ENCODE data around the gene PRR18. TPM values are rescaled to one million over a fixed set of nuclear protein-coding genes. Genes with fewer than 3 reads are reported as not detected.

The PRR18 gene
- total and polyA plus RNA-seq, 2 of the 13 experiments (the other 11 are each of a cell fraction or from before 2014, with no cell fraction given), result 0.04 TPM

DNA sequence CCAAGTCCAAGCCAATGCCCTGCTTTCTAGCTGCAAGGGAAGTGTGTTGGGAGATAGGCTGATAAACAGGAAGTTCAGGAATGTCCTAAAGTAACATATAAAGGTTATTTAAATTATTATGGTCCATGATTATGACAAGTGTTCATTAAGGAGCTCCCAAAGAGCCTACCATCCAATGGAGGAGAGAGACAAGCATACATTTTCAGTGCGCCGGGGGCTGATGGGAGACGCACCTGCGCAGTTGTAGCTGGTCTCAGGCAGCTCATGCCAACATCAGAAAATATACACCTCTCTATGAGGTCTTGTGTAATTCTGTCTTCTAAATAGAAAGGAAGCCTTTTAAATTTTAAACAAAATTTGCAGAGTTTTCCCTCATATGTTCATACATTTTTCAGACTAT lies 46.8 kb upstream of the PRR18 start:
- CTCF ChIA-PET (ENCODE audit: low intra/inter-chr PET ratio, low total read pairs), result no interaction called here
- Histone ChIP-seq H4K20me1 (ENCODE audit: insufficient read depth, low read length) (no peaks in the 10 kb centered on the region), H3K9me3 (ENCODE audit: low read length) (peaks cover 4% of the 10 kb centered on the region; the same call in 1 of the 2 replicates), H3K4me2 (ENCODE audit: low read depth, low read length) (no peak overlapping the region), H3K27me3 (ENCODE audit: control insufficient read depth in 1 of 2, insufficient read depth in 2 of 2, low read length in 2 of 2) (no peaks in the 10 kb centered on the region), H3K79me2 (ENCODE audit: insufficient read depth, low read length) (no peaks in the 10 kb centered on the region), H2AFZ (ENCODE audit: low read length) (no peak overlapping the region), H3K27ac (ENCODE audit: extremely low read length, insufficient read depth, low read length) (no peak overlapping the region), H3K4me3 (replicated peaks in 1 of 3; ENCODE audit: insufficient read depth in 1 of 3, low read depth in 2 of 3, low read length in 3 of 3) (no peak overlapping the region), H3K36me3 (replicated peaks in 1 of 2; ENCODE audit: control insufficient read depth in 1 of 2, insufficient read depth in 2 of 2, low read length in 2 of 2) (no peaks in the 10 kb centered on the region), H3K4me1 (ENCODE audit: insufficient read depth, low read length) (peaks cover 53% of the 10 kb centered on the region), H3K9ac (ENCODE audit: insufficient read depth, low read depth, low read length) (no peak overlapping the region)
- no peak for TF ChIP-seq SIN3A (IDR thresholded peaks at IDR 0.05; ENCODE audit: borderline replicate concordance, low read depth, low read length)
- TF ChIP-seq MYC (CRISPR knock-in tag; IDR thresholded peaks at IDR 0.05; ENCODE audit: borderline replicate concordance), result no peak
- no peak for TF ChIP-seq ARNT (IDR thresholded peaks at IDR 0.05)
- TF ChIP-seq ZNF274 (CRISPR knock-in tag; IDR thresholded peaks at IDR 0.05), result no peak
- TF ChIP-seq, protein P1, sequence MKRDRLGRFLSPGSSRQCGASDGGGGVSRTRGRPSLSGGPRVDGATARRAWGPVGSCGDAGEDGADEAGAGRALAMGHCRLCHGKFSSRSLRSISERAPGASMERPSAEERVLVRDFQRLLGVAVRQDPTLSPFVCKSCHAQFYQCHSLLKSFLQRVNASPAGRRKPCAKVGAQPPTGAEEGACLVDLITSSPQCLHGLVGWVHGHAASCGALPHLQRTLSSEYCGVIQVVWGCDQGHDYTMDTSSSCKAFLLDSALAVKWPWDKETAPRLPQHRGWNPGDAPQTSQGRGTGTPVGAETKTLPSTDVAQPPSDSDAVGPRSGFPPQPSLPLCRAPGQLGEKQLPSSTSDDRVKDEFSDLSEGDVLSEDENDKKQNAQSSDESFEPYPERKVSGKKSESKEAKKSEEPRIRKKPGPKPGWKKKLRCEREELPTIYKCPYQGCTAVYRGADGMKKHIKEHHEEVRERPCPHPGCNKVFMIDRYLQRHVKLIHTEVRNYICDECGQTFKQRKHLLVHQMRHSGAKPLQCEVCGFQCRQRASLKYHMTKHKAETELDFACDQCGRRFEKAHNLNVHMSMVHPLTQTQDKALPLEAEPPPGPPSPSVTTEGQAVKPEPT (CRISPR knock-in tag; IDR thresholded peaks at IDR 0.05; ENCODE audit: low read depth), result no peak
- no peak for TF ChIP-seq IRF2 (CRISPR knock-in tag; IDR thresholded peaks at IDR 0.05)
- no peak for TF ChIP-seq ZNF629 (CRISPR knock-in tag; conservative IDR thresholded peaks at IDR 0.05)
- no peak for TF ChIP-seq ZNF20 (CRISPR knock-in tag; IDR thresholded peaks at IDR 0.05)
- TF ChIP-seq NFIB (CRISPR knock-in tag; IDR thresholded peaks at IDR 0.05; ENCODE audit: borderline replicate concordance), result no peak
- TF ChIP-seq, protein P2, sequence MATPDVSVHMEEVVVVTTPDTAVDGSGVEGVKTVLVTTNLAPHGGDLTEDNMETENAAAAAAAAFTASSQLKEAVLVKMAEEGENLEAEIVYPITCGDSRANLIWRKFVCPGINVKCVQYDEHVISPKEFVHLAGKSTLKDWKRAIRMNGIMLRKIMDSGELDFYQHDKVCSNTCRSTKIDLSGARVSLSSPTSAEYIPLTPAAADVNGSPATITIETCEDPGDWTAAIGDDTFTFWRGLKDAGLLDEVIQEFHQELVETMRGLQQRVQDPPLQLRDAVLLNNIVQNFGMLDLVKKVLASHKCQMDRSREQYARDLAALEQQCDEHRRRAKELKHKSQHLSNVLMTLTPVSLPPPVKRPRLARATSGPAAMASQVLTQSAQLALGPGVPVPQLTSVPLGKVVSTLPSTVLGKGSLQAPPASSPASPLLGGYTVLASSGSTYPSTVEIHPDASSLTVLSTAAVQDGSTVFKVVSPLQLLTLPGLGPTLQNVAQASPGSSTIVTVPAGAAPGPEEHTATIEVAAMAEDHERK (CRISPR knock-in tag; IDR thresholded peaks at IDR 0.05; ENCODE audit: low read depth), result no peak
- POLR2A ChIA-PET, result no interaction called here
- in situ Hi-C loops (cut with HindIII; ENCODE audit: extremely low pct_ligation_motif_present, low pct_unique_long_range_greater_than_20kb), result no loop called here
- DNase-seq (ENCODE audit: low spot score) (no peak), FAIRE-seq (no peak), ATAC-seq (no peak)
- intact Hi-C loops (cut with micrococcal nuclease; ENCODE audit: unreplicated experiment), result no loop called here
- no TSS peak for BruUV-seq (replicated peaks)
- WGBS (ENCODE audit: low lambda C conversion rate), result 99% methylated on average over 4 of the region's 4 CpGs

All from HepG2 (cell line).